Sigmoid colon (tissue), 7 donors: ENCODE data around the gene SLIT3. TPM values are rescaled to one million over a fixed set of nuclear protein-coding genes. Genes with fewer than 3 reads are reported as not detected.

Source experiments
- DNase-seq: peaks from one replicate; pipeline ENCODE4 v3.0.0-alpha.2; 2019
- H3K27ac ChIP-seq, 4 donors: fragments of 200-600 bp; sonication (generic); one replicate each; pipeline ENCODE4 v1.5.1; 2016 to 2019; ENCODE audit warnings: mild to moderate bottlenecking in 1 of 4
- H3K27me3 ChIP-seq, 3 donors: fragments of 200-600 bp; sonication (generic); one replicate each; pipeline ENCODE4 v1.5.1; 2019; ENCODE audit warnings: mild to moderate bottlenecking in 1 of 3
- H3K36me3 ChIP-seq, 4 donors: fragments of 200-600 bp; sonication (generic); one replicate each; pipeline ENCODE4 v1.5.1; 2016 to 2019
- H3K4me1 ChIP-seq, 4 donors: fragments of 200-600 bp; sonication (generic); one replicate each; pipeline ENCODE4 v1.5.1; 2017 to 2019
- H3K4me3 ChIP-seq, 4 donors: fragments of 200-600 bp; sonication (generic); one replicate each; pipeline ENCODE4 v1.5.1; 2017 to 2019; ENCODE audit warnings: mild to moderate bottlenecking in 2 of 4, moderate library complexity in 1 of 4
- H3K9me3 ChIP-seq, 4 donors: fragments of 200-600 bp in 3 of 4; sonication (generic) in 3 of 4; one replicate each; pipeline versions ENCODE4 v1.5.1 to v1.6.1; 2013 to 2019
- CTCF ChIP-seq, 4 experiments: fragments of 450-650 bp in 3 of 4; fragments of 200-600 bp in 1 of 4; IDR thresholded peaks; one replicate each; pipeline ENCODE4 v1.5.1; 2016 to 2019; ENCODE audit warnings: antibody characterized with exemption in 4 of 4, mild to moderate bottlenecking in 3 of 4, moderate library complexity in 2 of 4
- EP300 ChIP-seq, 4 donors: sonication (generic); formaldehyde crosslinking; IDR thresholded peaks; one replicate each; pipeline ENCODE4 v1.6.1; 2017; ENCODE audit warnings: antibody characterized with exemption in 4 of 4
- POLR2A ChIP-seq, 2 donors: fragments of 450-650 bp; IDR thresholded peaks; one replicate each; pipeline ENCODE4 v1.6.1; 2016; ENCODE audit warnings: antibody characterized with exemption in 2 of 2, mild to moderate bottlenecking in 2 of 2, moderate library complexity in 2 of 2
- POLR2AphosphoS5 ChIP-seq, 4 donors: sonication (generic); formaldehyde crosslinking; IDR thresholded peaks; one replicate each; pipeline ENCODE4 v1.6.1; 2017; ENCODE audit warnings: antibody characterized with exemption in 4 of 4
- WGBS, 2 donors: extraction: QIAGEN DNeasy Blood & Tissue Kit; methylation state at CpG; one replicate each; pipeline ENCODE4 v1.1.7; 2013; 5-methylcytosine and 5-hydroxymethylcytosine counted together
- intact Hi-C: fragments of 100-400 bp; cut with DNase I; formaldehyde crosslinking; loops from one replicate; pipeline ENCODE4 v1.15.1; 2023
- polyA plus RNA-seq, 3 donors: library from polyadenylated mRNA; stranded (reverse); fragments of 200-250 nt; gene quantifications; one replicate each; pipeline ENCODE4 v1.2.3, GENCODE V29; 2013
- total RNA-seq, 4 donors: library from RNA; depleted of rRNA; stranded (reverse); fragments of >200 nt; gene quantifications; one replicate each; pipeline ENCODE4 v1.1.0, GENCODE V29; 2016
- donor health status: healthy with polysubstance abuse.
- donor health status: Bipolar disorder and iron deficiency.
- donor health status: healthy.

SLIT3 gene
- total and polyA plus RNA-seq, 7 donors: 0.23 to 46.3 (median 30.0) TPM

- Histone ChIP-seq H3K9me3 (no peaks in the 10 kb centered on the region), H3K4me1 (peaks cover 0 to 5% (median 0%) of the 10 kb centered on the region in 4 donors), H3K36me3 (no peaks in the 10 kb centered on the region), H3K4me3 (no peak overlapping the region), H3K27ac (no peak overlapping the region), H3K27me3 (no peaks in the 10 kb centered on the region)
- DNase-seq: no peak
- no peak for TF ChIP-seq POLR2AphosphoS5 (IDR thresholded peaks at IDR 0.05)
- TF ChIP-seq CTCF (IDR thresholded peaks at IDR 0.05): no peak
- TF ChIP-seq POLR2A (IDR thresholded peaks at IDR 0.05): no peak
- no peak for TF ChIP-seq EP300 (IDR thresholded peaks at IDR 0.05)
- 91 to 93% methylated on average over 9 of the region's 9 CpGs for WGBS, 2 donors
- intact Hi-C loops: no loop called here
These were observed 172.3 kb downstream of the SLIT3 start for GRCh38 chr5:169128679-169129078.

GRCh38 chr5:169127431-169127830, 173.5 kb downstream of the SLIT3 start:
- Histone ChIP-seq H3K27me3 (no peaks in the 10 kb centered on the region), H3K27ac (peak overlapping the region in 1 of 4 donors; percentile 16), H3K36me3 (no peaks in the 10 kb centered on the region), H3K4me1 (peaks cover 0 to 5% (median 0%) of the 10 kb centered on the region in 4 donors), H3K9me3 (no peaks in the 10 kb centered on the region), H3K4me3 (no peak overlapping the region)
- DNase-seq: no peak
- TF ChIP-seq CTCF (IDR thresholded peaks at IDR 0.05): no peak
- TF ChIP-seq EP300 (IDR thresholded peaks at IDR 0.05): no peak
- no peak for TF ChIP-seq POLR2A (IDR thresholded peaks at IDR 0.05)
- no peak for TF ChIP-seq POLR2AphosphoS5 (IDR thresholded peaks at IDR 0.05)
- 66 to 78% methylated on average over 4 of the region's 4 CpGs for WGBS, 2 donors
- intact Hi-C loops: no loop called here

- no peak for TF ChIP-seq POLR2AphosphoS5 (IDR thresholded peaks at IDR 0.05)
- no peak for TF ChIP-seq POLR2A (IDR thresholded peaks at IDR 0.05)
- TF ChIP-seq EP300 (IDR thresholded peaks at IDR 0.05): no peak
- TF ChIP-seq CTCF (IDR thresholded peaks at IDR 0.05): no peak
- no peaks in the 10 kb centered on the region for H3K9me3 ChIP-seq
- no peak overlapping the region for H3K4me3 ChIP-seq
- WGBS, 2 donors: 82 to 84% methylated on average over 3 of the region's 3 CpGs
- H3K27me3 ChIP-seq: no peaks in the 10 kb centered on the region
- intact Hi-C loops: no loop called here
- H3K4me1 ChIP-seq: no peaks in the 10 kb centered on the region
- DNase-seq: no peak
- H3K27ac ChIP-seq: no peak overlapping the region
- H3K36me3 ChIP-seq: no peaks in the 10 kb centered on the region
These were observed 174.4 kb downstream of the SLIT3 start for GRCh38 chr5:169126481-169127021.

GRCh38 chr5:169125571-169125970, 175.4 kb downstream of the SLIT3 start:
- DNase-seq: no peak
- TF ChIP-seq EP300 (IDR thresholded peaks at IDR 0.05): no peak
- no peak for TF ChIP-seq POLR2A (IDR thresholded peaks at IDR 0.05)
- TF ChIP-seq POLR2AphosphoS5 (IDR thresholded peaks at IDR 0.05): no peak
- TF ChIP-seq CTCF (IDR thresholded peaks at IDR 0.05): no peak
- Histone ChIP-seq H3K27ac (no peak overlapping the region), H3K4me3 (no peak overlapping the region), H3K4me1 (no peaks in the 10 kb centered on the region), H3K27me3 (no peaks in the 10 kb centered on the region), H3K9me3 (no peaks in the 10 kb centered on the region), H3K36me3 (no peaks in the 10 kb centered on the region)
- intact Hi-C loops: no loop called here
- WGBS, 2 donors: 69 to 75% methylated on average over 7 of the region's 7 CpGs

- no peak for DNase-seq
- H3K9me3 ChIP-seq: no peaks in the 10 kb centered on the region
- no peaks in the 10 kb centered on the region for H3K36me3 ChIP-seq
- 36 to 49% methylated on average over 1 of the region's 1 CpG for WGBS, 2 donors
- no peaks in the 10 kb centered on the region for H3K27me3 ChIP-seq
- no peaks in the 10 kb centered on the region for H3K4me1 ChIP-seq
- intact Hi-C loops: no loop called here
- TF ChIP-seq POLR2AphosphoS5 (IDR thresholded peaks at IDR 0.05): no peak
- no peak for TF ChIP-seq CTCF (IDR thresholded peaks at IDR 0.05)
- TF ChIP-seq POLR2A (IDR thresholded peaks at IDR 0.05): no peak
- no peak for TF ChIP-seq EP300 (IDR thresholded peaks at IDR 0.05)
- H3K4me3 ChIP-seq: no peak overlapping the region
- H3K27ac ChIP-seq: no peak overlapping the region
These were observed 178.0 kb downstream of the SLIT3 start for GRCh38 chr5:169122951-169123350.
